Esophagus muscularis mucosa (tissue), 4 donors: ENCODE data around the gene MBNL1. TPM values are rescaled to one million over a fixed set of nuclear protein-coding genes. Genes with fewer than 3 reads are reported as not detected.
A peak's percentile ranks its signal among the peaks of the same experiment; 100 is the strongest.

Experiments used
- DNase-seq: peaks from one replicate; pipeline ENCODE4 v3.0.0-alpha.2; 2017; ENCODE audit errors: extremely low spot score
- H3K27ac ChIP-seq, 4 donors: fragments of 200-600 bp; sonication (generic); replicated peaks in 1 of 4; 1 replicate in 3 of 4; 2 replicates in 1 of 4; pipeline ENCODE4 v1.5.1; 2016 to 2019; ENCODE audit warnings: mild to moderate bottlenecking in 1 of 4
- H3K27me3 ChIP-seq, 4 donors: fragments of 200-600 bp; sonication (generic); one replicate each; pipeline versions ENCODE4 v1.5.1 to v1.6.0; 2016 to 2019
- H3K36me3 ChIP-seq, 4 donors: fragments of 200-600 bp; sonication (generic); one replicate each; pipeline ENCODE4 v1.5.1; 2016 to 2019
- H3K4me1 ChIP-seq, 4 donors: fragments of 200-600 bp; sonication (generic); one replicate each; pipeline ENCODE4 v1.5.1; 2016 to 2019
- H3K4me3 ChIP-seq, 4 donors: fragments of 200-600 bp; sonication (generic); 1 replicate in 2 of 4; 2 replicates in 2 of 4; pipeline ENCODE4 v1.5.1; 2016 to 2019; ENCODE audit warnings: mild to moderate bottlenecking in 4 of 4, moderate library complexity in 1 of 4
- H3K9me3 ChIP-seq, 4 donors: fragments of 200-600 bp; sonication (generic); 1 replicate in 3 of 4; 2 replicates in 1 of 4; pipeline ENCODE4 v1.5.1; 2016 to 2019
- CTCF ChIP-seq, 3 experiments: fragments of 200-600 bp in 2 of 3; fragments of 450-650 bp in 1 of 3; sonication (generic) in 2 of 3; IDR thresholded peaks; one replicate each; pipeline ENCODE4 v1.5.1; 2017 to 2019; ENCODE audit warnings: antibody characterized with exemption in 3 of 3, mild to moderate bottlenecking in 2 of 3, moderate library complexity in 1 of 3
- EP300 ChIP-seq: sonication (generic); formaldehyde crosslinking; IDR thresholded peaks from one replicate; pipeline ENCODE4 v1.6.1; 2017; ENCODE audit warnings: antibody characterized with exemption
- POLR2A ChIP-seq: fragments of 450-650 bp; IDR thresholded peaks from one replicate; pipeline ENCODE4 v1.6.1; 2017; ENCODE audit warnings: antibody characterized with exemption, moderate library complexity, mild to moderate bottlenecking, low read depth
- POLR2AphosphoS5 ChIP-seq, 2 donors: sonication (generic); formaldehyde crosslinking; IDR thresholded peaks; one replicate each; pipeline ENCODE4 v1.6.1; 2017; ENCODE audit warnings: antibody characterized with exemption in 2 of 2
- WGBS: methylation state at CpG from one replicate; pipeline ENCODE4 v1.1.5; 2018; 5-methylcytosine and 5-hydroxymethylcytosine counted together
- intact Hi-C: fragments of 100-400 bp; cut with DNase I; formaldehyde crosslinking; loops from one replicate; pipeline ENCODE4 v1.15.1; 2023
- total RNA-seq, 4 donors: library from RNA; depleted of rRNA; stranded (reverse); fragments of >200 nt; gene quantifications; one replicate each; pipeline versions ENCODE4 v1.1.0 to v1.2.1, GENCODE V29; 2016

MBNL1 gene
- total RNA-seq, 4 donors from 2014 or later: 635 to 868 (median 720) TPM

- H3K27ac ChIP-seq: no peak overlapping the region
- H3K4me1 ChIP-seq: peaks cover 44 to 85% (median 79%) of the 10 kb centered on the region in 4 donors
- no peaks in the 10 kb centered on the region for H3K27me3 ChIP-seq
- no peaks in the 10 kb centered on the region for H3K36me3 ChIP-seq
- DNase-seq: no peak
- H3K9me3 ChIP-seq: no peaks in the 10 kb centered on the region
- TF ChIP-seq EP300: no peak
- no peak for TF ChIP-seq POLR2AphosphoS5 (IDR thresholded peaks at IDR 0.05)
- TF ChIP-seq CTCF (IDR thresholded peaks at IDR 0.05): no peak
- no peak for TF ChIP-seq POLR2A
- no peak overlapping the region for H3K4me3 ChIP-seq
- intact Hi-C loops: no loop called here
Measured at GRCh38 chr3:152290374-152290773, 21.6 kb downstream of the MBNL1 start.

GRCh38 chr3:152291238-152291637, 22.5 kb downstream of the MBNL1 start:
- Histone ChIP-seq H3K4me1 (peaks cover 53 to 92% (median 83%) of the 10 kb centered on the region in 4 donors), H3K27ac (no peak overlapping the region), H3K9me3 (no peaks in the 10 kb centered on the region), H3K36me3 (no peaks in the 10 kb centered on the region), H3K4me3 (no peak overlapping the region), H3K27me3 (no peaks in the 10 kb centered on the region)
- intact Hi-C loops: no loop called here
- DNase-seq: no peak
- no peak for TF ChIP-seq EP300
- no peak for TF ChIP-seq CTCF (IDR thresholded peaks at IDR 0.05)
- TF ChIP-seq POLR2A: no peak
- no peak for TF ChIP-seq POLR2AphosphoS5 (IDR thresholded peaks at IDR 0.05)
- 77% methylated on average over 5 of the region's 5 CpGs for WGBS

- H3K4me1 ChIP-seq: peaks cover 54 to 94% (median 85%) of the 10 kb centered on the region in 4 donors
- H3K4me3 ChIP-seq: no peak overlapping the region
- peak overlapping the region in 1 of 4 donors; percentile 3 for H3K27ac ChIP-seq
- TF ChIP-seq CTCF (IDR thresholded peaks at IDR 0.05) (no peak), POLR2A (no peak), EP300 (no peak), POLR2AphosphoS5 (IDR thresholded peaks at IDR 0.05) (no peak)
- H3K27me3 ChIP-seq: no peaks in the 10 kb centered on the region
- no peaks in the 10 kb centered on the region for H3K9me3 ChIP-seq
- WGBS: 68% methylated on average over 4 of the region's 4 CpGs
- intact Hi-C loops: no loop called here
- no peak for DNase-seq
- no peaks in the 10 kb centered on the region for H3K36me3 ChIP-seq
Measured at GRCh38 chr3:152291649-152292066, 22.9 kb downstream of the MBNL1 start.

GRCh38 chr3:152292366-152292765, 23.6 kb downstream of the MBNL1 start:
- Histone ChIP-seq H3K9me3 (no peaks in the 10 kb centered on the region), H3K36me3 (no peaks in the 10 kb centered on the region), H3K27me3 (no peaks in the 10 kb centered on the region), H3K4me1 (peaks cover 49 to 94% (median 85%) of the 10 kb centered on the region in 4 donors), H3K4me3 (no peak overlapping the region), H3K27ac (no peak overlapping the region)
- WGBS: 62% methylated on average over 3 of the region's 3 CpGs
- TF ChIP-seq POLR2AphosphoS5 (IDR thresholded peaks at IDR 0.05) (no peak), CTCF (IDR thresholded peaks at IDR 0.05) (no peak), EP300 (no peak), POLR2A (no peak)
- intact Hi-C loops: no loop called here
- no peak for DNase-seq

- intact Hi-C loops: no loop called here
- no peak for DNase-seq
- WGBS: 51% methylated on average over 1 of the region's 1 CpG
- Histone ChIP-seq H3K27me3 (no peaks in the 10 kb centered on the region), H3K9me3 (no peaks in the 10 kb centered on the region), H3K4me1 (peaks cover 52 to 94% (median 84%) of the 10 kb centered on the region in 4 donors), H3K27ac (peak overlapping the region in 2 of 4 donors; percentile 22 to 30), H3K4me3 (no peak overlapping the region), H3K36me3 (no peaks in the 10 kb centered on the region)
- no peak for TF ChIP-seq CTCF (IDR thresholded peaks at IDR 0.05)
- no peak for TF ChIP-seq POLR2AphosphoS5 (IDR thresholded peaks at IDR 0.05)
- no peak for TF ChIP-seq EP300
- TF ChIP-seq POLR2A: no peak
Measured at GRCh38 chr3:152293347-152294006, 24.7 kb downstream of the MBNL1 start.
